HepG2 (cell line): ENCODE measurements around the gene LINC00237. TPM values are rescaled to one million over a fixed set of nuclear protein-coding genes. Genes with fewer than 3 reads are reported as not detected.
A peak's percentile ranks its signal among the peaks of the same experiment; 100 is the strongest.

Source experiments
- ATF7-NPFF ChIP-seq: sonication (generic); formaldehyde crosslinking; IDR thresholded peaks from 2 replicates; pipeline ENCODE4 v1.8.1; 2023; ENCODE audit warnings: mild to moderate bottlenecking, low read depth, missing genetic modification reagents, moderate library complexity
- CBX1 ChIP-seq: IDR thresholded peaks from one replicate; pipeline ENCODE4 v1.6.1; 2016; ENCODE audit warnings: antibody characterized with exemption, low read depth
- ISX ChIP-seq: sonication (generic); formaldehyde crosslinking; conservative IDR thresholded peaks from 2 replicates; pipeline ENCODE4 v1.5.0; 2020; ENCODE audit warnings: missing genetic modification reagents
- PBX3 ChIP-seq: sonication (generic); formaldehyde crosslinking; IDR thresholded peaks from 2 replicates; pipeline ENCODE4 v1.8.1; 2023; ENCODE audit warnings: missing genetic modification reagents, inconsistent platforms, borderline replicate concordance
- PRMT3 ChIP-seq: sonication (generic); formaldehyde crosslinking; IDR thresholded peaks from 2 replicates; pipeline ENCODE4 v1.8.1; 2022; ENCODE audit warnings: low read depth, mild to moderate bottlenecking, moderate library complexity, missing genetic modification reagents, borderline replicate concordance
- XRCC5 ChIP-seq: fragments of 200-400 bp; formaldehyde crosslinking; optimal IDR thresholded peaks from 2 replicates; pipeline ENCODE3; 2017; ENCODE audit warnings: mild to moderate bottlenecking, low read length
- ZBTB21 ChIP-seq: sonication (generic); formaldehyde crosslinking; IDR thresholded peaks from 2 replicates; pipeline ENCODE4 v1.4.0; 2020; ENCODE audit warnings: missing genetic modification reagents
- ZFP36L2 ChIP-seq: sonication (generic); formaldehyde crosslinking; IDR thresholded peaks from 2 replicates; pipeline ENCODE4 v1.4.0; 2020; ENCODE audit warnings: missing genetic modification reagents
- ZNF530 ChIP-seq: sonication (generic); formaldehyde crosslinking; IDR thresholded peaks from 2 replicates; pipeline ENCODE4 v1.5.0; 2020; ENCODE audit warnings: low read depth, mild to moderate bottlenecking, missing genetic modification reagents
- ZNF775 ChIP-seq: sonication (generic); formaldehyde crosslinking; IDR thresholded peaks from 2 replicates; pipeline ENCODE4 v1.4.0; 2020; ENCODE audit warnings: missing genetic modification reagents, mild to moderate bottlenecking, moderate library complexity, borderline replicate concordance
- polyA plus RNA-seq, 8 experiments: library from polyadenylated mRNA; depleted of rRNA in 3 of 8; stranded (reverse) in 7 of 8; unstranded in 1 of 8; fragments of >200 nt; fragmentation: Illumina TruSeq in 4 of 8; extraction: Trizol in 4 of 8; gene quantifications; 2 replicates each; pipeline versions ENCODE4 v1.2.1 to v1.2.3, GENCODE V29; 2011 to 2016; ENCODE audit warnings: low read depth in 4 of 8, missing spikeins in 1 of 8, mixed read lengths in 1 of 8; ENCODE audit not compliant: insufficient read depth in 1 of 8
- total RNA-seq, 5 experiments: library from RNA; depleted of rRNA; stranded (reverse); fragments of >200 nt; fragmentation: Illumina TruSeq; extraction: Trizol; gene quantifications; 2 replicates each; pipeline ENCODE4 v1.2.3, GENCODE V29; 2016; ENCODE audit warnings: low read depth in 1 of 5
- TF ChIP-seq, protein P1 (sequence below): sonication (generic); formaldehyde crosslinking; IDR thresholded peaks from 2 replicates; pipeline ENCODE4 v1.8.1; 2023; ENCODE audit warnings: mild to moderate bottlenecking, missing genetic modification reagents
- TF ChIP-seq, protein P2 (sequence below): sonication (generic); formaldehyde crosslinking; IDR thresholded peaks from 2 replicates; pipeline ENCODE4 v1.4.0; 2020; ENCODE audit warnings: mild to moderate bottlenecking, missing genetic modification reagents

Gene LINC00237
- total and polyA plus RNA-seq, 2 of the 13 experiments (the other 11 are each of a cell fraction or from before 2014, with no cell fraction given), result not detected

DNA sequence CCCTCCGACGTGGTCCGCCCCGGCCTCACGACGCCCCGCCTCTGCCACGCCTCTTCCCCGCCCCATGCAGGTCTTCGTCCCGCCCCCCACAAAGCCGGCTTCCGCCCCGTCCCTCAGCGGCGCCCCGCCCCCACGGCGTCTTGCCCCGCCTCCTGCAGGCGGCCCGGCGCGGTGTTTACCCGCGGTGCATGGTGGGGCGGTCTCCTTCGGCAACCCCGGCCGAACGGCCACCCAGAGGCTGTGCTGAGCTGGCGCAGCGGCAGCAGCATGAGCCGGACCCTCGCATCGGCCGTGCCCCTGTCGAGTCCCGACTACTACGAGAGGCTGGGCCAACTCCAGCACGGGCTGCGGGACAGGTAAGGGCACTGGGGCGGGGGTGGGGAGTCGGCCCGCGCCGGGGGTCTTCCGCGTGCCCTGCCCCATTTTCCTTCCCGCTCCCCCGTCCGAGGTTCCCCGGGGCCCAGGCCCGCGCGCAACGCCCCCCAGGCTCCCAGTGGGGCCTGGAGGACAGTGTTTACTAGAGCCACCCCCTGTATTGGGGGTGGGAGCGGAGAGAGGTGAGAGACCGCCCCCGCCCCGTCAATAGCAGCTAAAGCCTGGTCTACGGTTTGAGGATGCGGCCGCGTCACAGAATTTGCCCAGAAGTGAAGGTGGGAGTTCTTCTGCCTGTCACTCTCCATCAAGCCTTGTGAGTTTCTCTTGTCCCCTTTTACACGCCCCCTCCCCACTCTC is 19.9 kb upstream of the LINC00237 start, which contains the start of gene KIZ (continued):
- no peak for TF ChIP-seq ZNF775 (CRISPR knock-in tag)
- no peak for TF ChIP-seq PBX3 (CRISPR knock-in tag)
- TF ChIP-seq XRCC5, result peak; percentile 79
- TF ChIP-seq CBX1, result peak; percentile 94
- peak; percentile 10; the same call in 1 of the 2 replicates for TF ChIP-seq ATF7-NPFF
- TF ChIP-seq, protein P1, sequence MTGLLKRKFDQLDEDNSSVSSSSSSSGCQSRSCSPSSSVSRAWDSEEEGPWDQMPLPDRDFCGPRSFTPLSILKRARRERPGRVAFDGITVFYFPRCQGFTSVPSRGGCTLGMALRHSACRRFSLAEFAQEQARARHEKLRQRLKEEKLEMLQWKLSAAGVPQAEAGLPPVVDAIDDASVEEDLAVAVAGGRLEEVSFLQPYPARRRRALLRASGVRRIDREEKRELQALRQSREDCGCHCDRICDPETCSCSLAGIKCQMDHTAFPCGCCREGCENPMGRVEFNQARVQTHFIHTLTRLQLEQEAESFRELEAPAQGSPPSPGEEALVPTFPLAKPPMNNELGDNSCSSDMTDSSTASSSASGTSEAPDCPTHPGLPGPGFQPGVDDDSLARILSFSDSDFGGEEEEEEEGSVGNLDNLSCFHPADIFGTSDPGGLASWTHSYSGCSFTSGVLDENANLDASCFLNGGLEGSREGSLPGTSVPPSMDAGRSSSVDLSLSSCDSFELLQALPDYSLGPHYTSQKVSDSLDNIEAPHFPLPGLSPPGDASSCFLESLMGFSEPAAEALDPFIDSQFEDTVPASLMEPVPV (CRISPR knock-in tag), result peak; percentile 72; the same call in 1 of the 2 replicates
- TF ChIP-seq ISX, result no peak
- no peak; the same call in 1 of the 2 replicates for TF ChIP-seq ZFP36L2
- TF ChIP-seq, protein P2, sequence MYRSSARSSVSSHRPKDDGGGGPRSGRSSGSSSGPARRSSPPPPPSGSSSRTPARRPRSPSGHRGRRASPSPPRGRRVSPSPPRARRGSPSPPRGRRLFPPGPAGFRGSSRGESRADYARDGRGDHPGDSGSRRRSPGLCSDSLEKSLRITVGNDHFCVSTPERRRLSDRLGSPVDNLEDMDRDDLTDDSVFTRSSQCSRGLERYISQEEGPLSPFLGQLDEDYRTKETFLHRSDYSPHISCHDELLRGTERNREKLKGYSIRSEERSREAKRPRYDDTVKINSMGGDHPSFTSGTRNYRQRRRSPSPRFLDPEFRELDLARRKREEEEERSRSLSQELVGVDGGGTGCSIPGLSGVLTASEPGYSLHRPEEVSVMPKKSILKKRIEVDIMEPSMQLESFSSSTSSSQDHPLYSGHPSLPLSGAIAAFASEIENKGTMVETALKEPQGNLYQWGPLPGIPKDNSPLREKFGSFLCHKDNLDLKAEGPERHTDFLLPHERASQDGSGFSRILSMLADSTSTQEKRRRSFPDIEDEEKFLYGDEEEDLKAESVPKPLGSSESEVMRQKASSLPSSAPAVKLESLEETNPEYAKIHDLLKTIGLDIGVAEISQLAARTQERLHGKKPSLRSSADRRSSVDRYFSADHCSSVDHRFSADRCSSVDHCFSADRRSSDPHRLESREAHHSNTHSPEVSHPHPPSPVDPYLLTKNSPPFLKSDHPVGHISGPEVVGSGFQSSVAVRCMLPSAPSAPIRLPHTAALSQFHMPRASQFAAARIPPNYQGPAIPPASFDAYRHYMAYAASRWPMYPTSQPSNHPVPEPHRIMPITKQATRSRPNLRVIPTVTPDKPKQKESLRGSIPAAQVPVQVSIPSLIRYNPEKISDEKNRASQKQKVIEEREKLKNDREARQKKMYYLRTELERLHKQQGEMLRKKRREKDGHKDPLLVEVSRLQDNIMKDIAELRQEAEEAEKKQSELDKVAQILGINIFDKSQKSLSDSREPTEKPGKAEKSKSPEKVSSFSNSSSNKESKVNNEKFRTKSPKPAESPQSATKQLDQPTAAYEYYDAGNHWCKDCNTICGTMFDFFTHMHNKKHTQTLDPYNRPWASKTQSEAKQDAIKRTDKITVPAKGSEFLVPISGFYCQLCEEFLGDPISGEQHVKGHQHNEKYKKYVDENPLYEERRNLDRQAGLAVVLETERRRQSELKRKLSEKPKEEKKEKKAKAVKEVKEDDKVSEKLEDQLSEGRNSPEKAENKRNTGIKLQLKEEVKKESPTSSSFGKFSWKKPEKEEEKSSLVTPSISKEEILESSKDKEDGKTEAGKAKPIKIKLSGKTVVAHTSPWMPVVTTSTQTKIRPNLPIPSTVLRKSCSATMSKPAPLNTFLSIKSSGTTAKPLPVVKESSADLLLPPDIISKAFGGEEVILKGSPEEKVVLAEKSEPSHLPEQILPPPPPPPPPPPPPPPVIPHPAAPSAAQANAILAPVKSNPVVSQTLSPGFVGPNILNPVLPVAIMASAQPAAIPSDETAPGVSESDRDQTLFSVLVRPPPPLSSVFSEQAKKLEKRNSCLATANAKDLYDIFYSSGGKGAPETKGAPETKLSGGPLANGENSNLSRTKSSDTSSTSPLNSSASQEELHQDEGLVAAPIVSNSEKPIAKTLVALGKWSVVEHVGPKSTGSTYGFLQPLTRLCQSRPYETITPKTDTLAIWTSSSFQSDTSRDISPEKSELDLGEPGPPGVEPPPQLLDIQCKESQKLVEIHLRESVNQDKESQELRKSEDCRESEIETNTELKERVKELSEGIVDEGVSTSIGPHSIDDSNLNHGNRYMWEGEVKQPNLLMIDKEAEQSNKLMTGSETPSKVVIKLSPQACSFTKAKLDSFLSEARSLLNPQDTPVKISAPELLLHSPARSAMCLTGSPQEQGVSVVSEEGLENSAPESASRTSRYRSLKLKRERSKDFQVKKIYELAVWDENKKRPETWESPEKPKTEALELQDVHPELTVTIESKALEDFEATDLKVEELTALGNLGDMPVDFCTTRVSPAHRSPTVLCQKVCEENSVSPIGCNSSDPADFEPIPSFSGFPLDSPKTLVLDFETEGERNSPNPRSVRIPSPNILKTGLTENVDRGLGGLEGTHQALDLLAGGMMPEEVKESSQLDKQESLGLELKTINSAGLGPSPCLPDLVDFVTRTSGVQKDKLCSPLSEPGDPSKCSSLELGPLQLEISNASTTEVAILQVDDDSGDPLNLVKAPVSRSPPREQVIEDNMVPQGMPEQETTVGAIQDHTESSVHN (CRISPR knock-in tag), result no peak
- TF ChIP-seq PRMT3 (CRISPR knock-in tag), result no peak
- peak; percentile 34; the same call in 1 of the 2 replicates for TF ChIP-seq ZBTB21
- no peak for TF ChIP-seq ZNF530 (CRISPR knock-in tag)
